ENCODE data around the gene SLX9. TPM values are rescaled to one million over a fixed set of nuclear protein-coding genes. Genes with fewer than 3 reads are reported as not detected.

The SLX9 gene
- total RNA-seq, result 25.4 and 35.1 TPM in 2 replicates

GRCh38 chr21:44939532-44940115 lies at the start of gene SLX9:
Gene SLX9 (plus strand): TSS chr21:44940029. CDS start chr21:44940058, 29 bp downstream.

GRCh38 chr21:44920694-44921604 lies 18.9 kb upstream of the SLX9 start, which contains the start of gene ITGB2:
Gene ITGB2 (minus strand): TSS chr21:44920899. CDS start chr21:44910782, 10,117 bp downstream.

Other genes with a start within 250 kb of the SLX9 start
- not detected in 2 replicates for gene KRTAP10-12, start 242.9 kb upstream of the SLX9 start, total RNA-seq
- gene TSPEAR, start 228.5 kb upstream of the SLX9 start, total RNA-seq, result not detected in 2 replicates
- gene UBE2G2, start 138.2 kb upstream of the SLX9 start, total RNA-seq, result 75.4 and 101 TPM in 2 replicates
- 88.0 and 101 TPM in 2 replicates for gene SUMO3, start 122.0 kb upstream of the SLX9 start, total RNA-seq
- gene PTTG1IP, start 66.3 kb upstream of the SLX9 start, total RNA-seq, result 300 and 391 TPM in 2 replicates
- gene ITGB2, start 19.1 kb upstream of the SLX9 start, total RNA-seq, result under 0.01 TPM in 1 of 2 replicates, not detected in the other
- gene ADARB1, start 134.6 kb downstream of the SLX9 start, total RNA-seq, result 19.2 and 25.2 TPM in 2 replicates

Data from epithelial cell of umbilical artery (primary cell).